ENCODE results near the gene BBS7.
A peak's percentile ranks its signal among the peaks of the same experiment; 100 is the strongest.

The BBS7 gene

DNA sequence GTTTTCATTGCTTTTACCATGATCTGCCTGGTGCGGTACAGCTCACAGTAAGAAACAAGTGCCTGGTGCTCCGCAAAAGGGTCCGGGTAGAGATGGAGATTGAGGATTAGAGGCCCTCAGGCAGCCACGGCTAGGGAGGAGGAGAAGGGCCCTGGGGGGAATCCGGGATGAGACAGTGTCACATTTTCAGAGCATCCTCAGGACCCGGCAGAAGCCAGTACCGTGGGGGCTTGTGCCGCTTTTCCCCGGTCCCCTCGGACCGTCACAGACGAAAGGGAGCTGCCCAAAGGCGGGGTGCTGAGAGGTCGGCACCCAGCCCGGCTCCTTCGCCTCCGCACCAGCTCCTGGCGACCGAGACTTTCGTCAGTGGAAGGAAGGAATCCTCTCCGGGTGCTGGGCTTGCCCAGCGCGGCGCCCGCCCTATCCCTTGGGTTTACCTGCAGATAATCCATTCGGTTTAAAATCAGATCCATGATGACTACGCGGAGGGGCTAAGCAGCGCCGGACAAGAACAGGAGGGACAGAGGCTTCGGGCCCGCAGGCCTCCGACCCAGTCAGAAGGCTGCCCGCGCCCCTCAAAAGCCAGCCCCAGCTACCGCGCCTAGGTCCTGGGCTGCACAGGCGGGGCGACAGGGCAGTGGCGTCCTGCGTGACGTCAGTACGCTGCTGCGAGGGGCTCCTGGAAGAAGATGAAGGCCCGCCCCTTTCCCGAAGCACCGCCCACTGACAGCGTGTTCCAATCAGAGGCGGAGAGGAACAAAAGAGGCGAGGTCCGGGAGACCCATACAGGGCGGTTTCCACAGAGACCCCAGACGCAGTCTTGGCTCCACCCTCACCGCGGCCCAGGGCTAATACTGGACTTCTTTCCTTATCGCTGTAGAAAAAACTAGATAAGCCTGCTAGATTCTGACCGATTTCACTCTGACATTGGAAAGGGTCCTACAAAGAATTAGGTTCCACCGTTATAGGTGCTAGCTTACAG lies at the start of gene BBS7:
TSS of gene BBS7 (minus strand) at position 634 of the 982 bp plus-strand sequence. CDS start at position 473, 161 bp downstream.
- peak; percentile 96 for DNase-seq (ENCODE audit: low spot score)

- no peak for DNase-seq (ENCODE audit: low spot score)
These were observed 43.4 kb upstream of the BBS7 start for GRCh38 chr4:121913667-121914066.

DNA sequence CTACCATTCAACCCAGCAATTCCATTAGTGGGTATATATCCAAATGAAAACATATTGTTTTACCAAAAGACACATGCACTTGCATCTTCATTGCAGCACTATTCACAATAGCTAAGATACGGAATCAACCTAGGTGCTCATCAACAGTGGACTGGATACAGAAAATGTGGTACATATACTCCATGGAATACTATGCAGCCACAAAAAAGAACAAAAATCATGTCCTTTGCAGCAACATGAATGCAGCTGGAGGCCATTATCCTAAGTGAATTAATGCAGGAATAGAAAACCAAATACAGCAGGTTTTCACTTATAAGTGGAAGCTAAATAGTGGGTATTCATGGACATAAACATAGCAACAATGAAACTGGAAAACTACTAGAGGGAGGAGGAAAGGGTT lies 38.1 kb upstream of the BBS7 start:
- no peak for DNase-seq (ENCODE audit: low spot score)

DNA sequence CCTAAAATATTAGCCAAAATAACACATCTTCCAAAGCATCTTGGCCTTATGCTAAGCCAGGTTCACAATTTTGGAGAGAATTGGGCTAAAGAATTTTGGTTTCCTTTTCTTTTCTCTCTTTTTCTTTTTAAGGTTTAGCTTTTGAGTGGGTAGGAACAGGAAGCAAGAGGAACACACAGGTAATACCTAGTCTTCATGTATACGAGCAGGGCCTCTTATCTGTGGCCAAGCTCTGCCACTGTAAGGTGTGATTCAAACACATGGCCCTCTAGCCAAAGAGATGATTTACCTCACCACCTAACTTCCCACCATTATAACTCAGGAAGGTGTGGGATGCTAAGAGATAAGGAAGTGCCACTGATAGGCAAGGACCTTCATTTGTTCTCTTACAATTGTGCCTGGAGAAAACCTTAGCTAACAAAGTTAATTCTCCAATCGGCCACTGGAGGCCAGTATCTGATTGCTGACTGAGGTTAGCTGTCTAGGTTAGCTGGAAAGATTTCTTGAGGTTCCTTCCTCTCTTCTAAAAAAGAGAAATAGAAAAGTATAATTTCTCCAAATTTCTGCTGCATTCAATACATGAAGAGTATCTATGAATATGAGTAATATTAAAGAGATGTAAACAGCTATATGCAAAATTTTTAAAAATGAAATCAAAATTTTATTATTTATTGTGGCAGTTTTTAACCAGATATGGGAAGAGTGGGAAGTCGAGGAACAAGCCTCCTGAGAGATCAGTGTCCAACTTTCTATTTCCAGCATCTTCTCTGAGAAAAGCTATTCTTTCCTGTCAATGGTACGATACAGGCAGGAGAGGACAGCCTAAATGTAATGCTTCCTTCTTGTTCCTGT lies 30.1 kb upstream of the BBS7 start:
- DNase-seq (ENCODE audit: low spot score): peak; percentile 72

DNA sequence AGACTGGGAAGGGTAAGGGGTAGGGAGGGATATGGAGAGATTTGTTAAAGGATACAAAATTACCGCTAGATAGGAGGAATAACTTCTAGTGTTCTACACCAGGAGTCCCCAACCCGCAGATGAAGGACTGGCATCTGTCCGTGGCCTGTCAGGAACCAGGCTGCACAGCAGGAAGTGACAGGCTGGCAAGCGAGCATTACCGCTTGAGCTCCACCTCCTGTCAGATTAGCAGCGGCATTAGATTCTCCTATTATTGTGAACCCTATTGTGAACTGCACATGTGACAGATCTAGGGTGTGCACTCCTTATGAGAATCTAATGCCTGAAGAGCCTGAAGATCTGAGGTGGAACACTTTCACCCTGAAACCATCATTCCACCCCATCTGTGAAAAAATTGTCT lies 27.9 kb upstream of the BBS7 start:
- no peak for DNase-seq (ENCODE audit: low spot score)

DNA sequence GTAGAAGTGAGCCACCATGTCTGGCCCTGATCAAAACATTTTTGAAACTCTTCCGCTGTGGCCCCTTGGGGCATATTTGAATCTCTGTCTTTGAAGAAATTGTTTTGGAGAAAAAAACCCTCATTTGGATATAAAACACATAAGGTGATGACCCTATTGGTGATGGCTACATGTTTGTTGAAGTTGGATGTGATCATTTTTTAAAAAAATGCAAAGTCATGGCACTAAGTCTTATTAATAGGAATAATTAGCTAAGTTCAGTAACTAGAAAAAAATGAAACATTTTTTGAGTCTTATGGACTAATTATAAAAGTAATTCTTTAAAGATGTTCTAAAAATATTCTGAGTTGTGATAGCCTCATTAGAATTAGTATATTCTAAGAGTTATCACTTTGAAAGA lies 17.9 kb upstream of the BBS7 start:
- DNase-seq (ENCODE audit: low spot score): no peak

DNA sequence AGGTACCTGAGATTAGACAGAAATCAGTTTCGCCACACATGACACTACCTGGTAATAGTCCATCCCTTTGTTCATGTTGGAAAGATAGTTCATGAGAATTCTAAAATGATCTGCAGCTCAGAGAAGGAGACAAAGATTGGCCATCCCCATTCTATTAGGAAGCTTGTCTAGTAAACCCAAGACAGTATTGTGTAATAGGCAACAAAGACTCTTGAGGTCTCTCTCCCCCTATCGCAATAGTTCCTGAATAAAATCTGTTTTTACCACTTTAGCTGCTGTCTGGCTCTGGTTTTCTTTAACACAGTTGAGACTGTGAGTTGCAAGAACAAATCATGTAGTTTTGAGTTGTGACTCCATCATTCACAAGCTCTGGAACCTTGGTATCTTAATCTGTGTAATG lies 14.8 kb upstream of the BBS7 start:
- no peak for DNase-seq (ENCODE audit: low spot score)

DNA sequence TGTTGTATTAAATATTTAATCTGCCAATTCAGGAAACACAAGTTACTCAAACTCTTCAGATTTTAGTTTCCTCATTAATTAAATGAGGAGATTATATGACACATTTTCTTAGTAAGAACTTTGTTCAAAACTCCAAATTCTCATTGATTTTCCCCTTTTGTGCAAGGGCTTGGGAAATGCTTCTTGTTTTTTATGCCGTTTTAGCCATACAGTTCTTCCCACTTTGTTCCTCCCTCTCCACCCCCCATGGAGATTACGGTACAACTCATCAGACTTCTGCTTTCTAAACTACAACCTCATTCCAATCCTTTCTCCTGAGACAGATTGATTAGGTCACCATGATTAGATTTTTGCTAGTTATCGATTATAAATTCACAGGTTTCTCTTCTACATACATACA lies 10.9 kb upstream of the BBS7 start:
- no peak for DNase-seq (ENCODE audit: low spot score)

DNA sequence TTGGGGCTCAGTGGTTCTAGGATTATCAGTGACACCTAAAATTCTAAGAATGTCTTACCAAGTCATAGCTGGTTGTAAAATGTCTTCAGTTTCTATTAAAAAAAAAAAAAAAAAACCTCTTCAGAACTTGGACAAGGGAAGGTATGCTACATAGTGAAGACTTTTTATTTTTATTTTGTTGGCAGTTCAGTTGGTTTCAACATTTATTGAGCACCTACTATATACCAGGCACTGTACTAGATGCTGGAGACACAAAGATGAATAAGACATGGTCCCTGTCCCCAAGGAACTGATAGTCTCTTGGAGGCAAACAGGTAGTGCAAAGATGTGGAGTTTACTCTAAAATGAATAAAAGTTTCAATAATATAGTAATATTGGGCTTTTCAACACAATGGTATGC lies 8.9 kb upstream of the BBS7 start:
- DNase-seq (ENCODE audit: low spot score): no peak

- DNase-seq (ENCODE audit: low spot score): peak; percentile 18
These were observed 6.9 kb upstream of the BBS7 start for GRCh38 chr4:121877041-121877773.

DNA sequence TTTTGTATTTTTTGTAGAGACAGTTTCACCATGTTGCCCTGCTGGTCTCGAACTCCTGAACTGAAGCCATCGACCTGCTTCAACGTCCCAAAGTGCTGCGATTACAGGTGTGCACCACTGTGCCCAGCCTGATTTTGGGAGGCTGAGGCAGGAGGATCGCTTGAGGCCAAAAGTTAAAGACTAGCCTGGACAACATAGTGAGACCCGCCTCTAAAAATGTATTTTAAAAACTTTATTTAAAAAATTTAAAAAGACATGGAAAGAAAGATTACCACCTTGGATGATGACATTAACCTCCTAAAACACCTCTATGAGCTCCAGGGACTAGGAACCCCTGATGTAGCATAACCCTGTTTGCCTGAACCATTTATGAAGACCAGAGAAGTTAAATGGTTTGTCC lies 5.8 kb upstream of the BBS7 start:
- no peak for DNase-seq (ENCODE audit: low spot score)

DNA sequence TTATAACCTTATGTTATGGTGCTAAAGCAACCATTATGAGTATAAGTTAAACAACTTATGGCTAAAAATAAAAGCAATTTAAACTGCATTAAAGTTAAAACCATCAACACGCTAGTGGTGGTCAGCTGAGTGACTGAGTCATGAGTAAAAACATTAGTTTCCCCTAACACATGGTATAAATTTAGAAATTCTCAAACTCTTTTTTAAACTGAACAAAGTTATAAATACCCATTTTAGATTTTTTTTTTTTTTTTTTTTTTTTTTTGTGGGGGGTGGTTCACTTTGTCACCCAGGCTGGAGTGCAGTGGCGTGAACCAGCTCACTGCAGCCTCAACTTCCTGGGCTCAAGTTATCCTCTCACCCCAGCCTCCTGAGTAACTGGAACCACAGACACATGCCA lies 5.4 kb upstream of the BBS7 start:
- no peak for DNase-seq (ENCODE audit: low spot score)

GRCh38 chr4:121873604-121874003 lies 3.3 kb upstream of the BBS7 start:
- no peak for DNase-seq (ENCODE audit: low spot score)

DNA sequence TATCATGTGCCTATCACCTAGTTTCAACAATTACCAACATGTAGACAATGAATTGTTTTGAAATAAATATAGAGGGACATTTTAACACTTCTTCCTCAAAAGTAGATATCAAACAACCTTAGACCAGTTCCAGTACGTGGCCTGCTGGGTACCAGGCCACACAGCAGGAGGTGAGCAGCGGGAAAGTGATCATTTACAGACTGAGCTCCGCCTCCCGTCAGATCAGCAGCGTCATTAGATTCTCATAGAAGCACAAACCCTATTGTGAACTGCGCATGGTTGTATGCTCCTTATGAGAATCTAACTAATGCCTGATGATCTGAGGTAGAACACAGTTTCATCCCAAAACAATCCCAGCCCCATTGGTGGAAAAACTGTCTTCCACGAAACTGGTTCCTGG lies 6.5 kb downstream of the BBS7 start:
- DNase-seq (ENCODE audit: low spot score): no peak

DNA sequence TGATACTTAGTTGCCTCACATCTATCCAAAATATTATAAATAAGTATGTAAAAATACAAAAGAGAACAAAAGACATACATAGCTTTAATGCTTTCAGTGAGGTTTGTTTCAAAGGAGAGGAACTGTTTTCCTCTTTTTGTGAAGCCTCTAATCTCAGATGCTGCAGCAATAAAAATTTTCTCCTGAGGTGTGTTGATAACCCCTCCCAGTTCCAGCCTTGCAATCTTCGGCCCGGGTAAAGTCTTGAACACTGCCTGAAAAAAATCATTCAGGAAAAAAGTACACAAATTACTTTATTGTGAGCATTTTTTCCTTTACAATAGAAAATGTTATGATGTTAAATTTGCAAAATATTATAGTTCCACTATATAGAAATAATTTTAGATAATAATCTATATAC lies 8.8 kb downstream of the BBS7 start:
- DNase-seq (ENCODE audit: low spot score): no peak

DNA sequence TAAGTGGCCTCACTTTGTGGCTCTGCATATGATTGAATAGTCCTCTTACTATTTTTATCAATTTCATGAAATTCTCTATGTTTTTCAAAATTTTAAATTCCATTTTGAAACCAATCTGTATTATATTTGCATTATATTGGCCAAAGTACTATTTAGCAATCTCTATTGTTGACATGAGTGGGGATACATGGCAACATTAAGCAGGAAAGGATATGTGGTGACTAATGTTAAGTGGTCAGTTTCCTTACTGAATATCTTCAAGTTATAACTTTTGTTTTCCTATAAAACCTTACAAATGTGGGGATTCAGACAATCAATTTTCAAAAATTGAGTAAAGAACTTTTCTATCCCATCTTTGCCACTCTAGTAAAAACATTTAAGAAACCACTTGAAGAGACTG lies 10.2 kb downstream of the BBS7 start:
- no peak for DNase-seq (ENCODE audit: low spot score)

DNA sequence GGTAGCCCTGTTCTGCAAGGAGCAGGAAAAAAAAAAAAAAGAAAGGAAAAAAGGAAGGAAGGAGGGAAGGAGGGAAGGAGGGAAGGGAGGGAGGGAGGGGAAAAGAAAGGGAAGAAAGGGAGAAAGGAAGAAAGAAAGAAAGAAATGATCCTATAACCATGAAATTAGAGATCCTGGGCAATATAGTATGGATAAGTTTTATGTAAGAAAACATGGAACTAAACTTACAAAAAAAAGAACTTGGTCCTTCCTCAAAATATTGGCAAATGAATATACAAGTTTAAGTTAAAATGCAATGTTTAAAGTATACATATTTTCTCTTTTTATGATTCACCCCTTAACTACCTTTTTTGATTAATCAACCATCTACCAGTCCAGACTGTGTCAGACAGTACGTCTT lies 18.9 kb downstream of the BBS7 start:
- no peak for DNase-seq (ENCODE audit: low spot score)

DNA sequence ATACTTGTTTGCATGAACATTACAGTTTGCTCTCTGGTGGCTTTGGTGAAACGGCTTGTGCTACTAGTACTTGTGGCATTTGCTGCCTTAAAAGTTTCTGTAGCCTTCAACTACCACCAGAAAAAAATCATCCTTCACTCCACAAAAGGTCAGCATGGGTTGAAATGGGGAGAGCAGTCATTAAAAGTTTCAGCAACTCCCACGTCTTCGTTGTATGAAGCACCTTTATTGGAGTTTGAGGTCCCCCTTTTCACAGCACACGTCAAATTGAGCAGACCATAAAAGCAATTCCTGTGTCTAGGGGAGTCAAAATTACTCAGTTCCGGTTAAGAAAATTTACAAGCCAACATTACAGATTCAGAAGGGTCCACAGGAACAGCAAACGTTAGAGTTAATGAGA lies 23.6 kb downstream of the BBS7 start:
- DNase-seq (ENCODE audit: low spot score): no peak

DNA sequence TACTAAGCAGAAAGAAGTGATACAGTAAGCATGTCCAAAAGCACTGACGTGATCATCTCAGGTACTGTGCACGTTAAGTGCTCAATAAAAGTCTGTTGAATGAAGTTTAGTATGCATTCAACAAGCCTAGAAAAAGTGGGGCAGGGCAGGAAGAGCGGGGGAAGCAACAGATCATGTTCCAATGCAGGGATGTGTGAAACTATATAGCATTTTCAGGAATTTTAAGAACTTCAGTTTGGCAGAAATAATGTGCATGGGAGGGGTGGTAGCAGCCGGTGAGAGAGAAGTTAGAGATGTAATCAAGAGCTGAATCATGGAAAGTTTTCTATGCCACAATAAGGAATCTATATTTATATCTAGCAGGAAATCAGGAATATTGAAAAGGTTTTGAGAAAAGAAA lies 27.4 kb downstream of the BBS7 start:
- no peak for DNase-seq (ENCODE audit: low spot score)

- DNase-seq (ENCODE audit: low spot score): no peak
These were observed 32.1 kb downstream of the BBS7 start for GRCh38 chr4:121838136-121838535.

DNA sequence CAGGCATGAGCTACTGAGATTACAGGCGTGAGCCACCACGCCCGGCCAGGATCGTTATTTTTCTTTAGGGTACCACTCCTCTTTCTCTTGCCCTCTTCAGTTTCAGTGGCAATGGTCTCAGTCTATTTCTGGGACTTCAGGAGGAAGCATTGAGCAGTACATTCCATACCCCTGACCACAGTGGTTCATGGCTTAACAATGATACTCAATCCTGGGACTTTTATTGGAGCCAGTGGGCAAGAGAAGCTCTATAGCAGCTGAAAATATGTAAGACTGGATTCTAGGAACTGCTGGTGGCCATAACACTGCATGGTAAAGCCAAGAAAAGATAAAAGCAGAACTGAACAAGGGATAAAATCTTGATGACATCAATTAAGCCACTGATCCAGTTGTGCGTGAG lies 40.8 kb downstream of the BBS7 start:
- DNase-seq (ENCODE audit: low spot score): no peak

DNA sequence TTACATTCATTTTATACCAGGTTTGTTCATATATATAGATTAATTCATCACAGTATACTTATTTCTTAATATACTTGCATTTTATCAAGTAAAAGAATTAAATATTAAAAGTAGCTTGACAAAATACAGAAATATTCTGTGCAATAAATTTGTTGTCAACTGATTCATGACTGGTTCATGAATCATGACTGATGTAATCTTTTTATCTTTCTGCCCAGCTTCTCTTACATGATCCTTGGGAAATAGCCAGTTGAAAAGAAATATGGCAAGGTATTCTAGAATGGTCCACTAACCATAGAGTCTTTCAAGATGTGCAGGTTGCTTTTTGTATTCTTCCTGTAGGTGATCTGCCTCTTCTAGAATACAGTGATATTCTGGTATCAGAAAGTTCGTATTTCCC lies 42.4 kb downstream of the BBS7 start:
- no peak for DNase-seq (ENCODE audit: low spot score)

All from AG08395 (cell line).